ENCODE data around the gene SMC6.

The SMC6 gene

DNA sequence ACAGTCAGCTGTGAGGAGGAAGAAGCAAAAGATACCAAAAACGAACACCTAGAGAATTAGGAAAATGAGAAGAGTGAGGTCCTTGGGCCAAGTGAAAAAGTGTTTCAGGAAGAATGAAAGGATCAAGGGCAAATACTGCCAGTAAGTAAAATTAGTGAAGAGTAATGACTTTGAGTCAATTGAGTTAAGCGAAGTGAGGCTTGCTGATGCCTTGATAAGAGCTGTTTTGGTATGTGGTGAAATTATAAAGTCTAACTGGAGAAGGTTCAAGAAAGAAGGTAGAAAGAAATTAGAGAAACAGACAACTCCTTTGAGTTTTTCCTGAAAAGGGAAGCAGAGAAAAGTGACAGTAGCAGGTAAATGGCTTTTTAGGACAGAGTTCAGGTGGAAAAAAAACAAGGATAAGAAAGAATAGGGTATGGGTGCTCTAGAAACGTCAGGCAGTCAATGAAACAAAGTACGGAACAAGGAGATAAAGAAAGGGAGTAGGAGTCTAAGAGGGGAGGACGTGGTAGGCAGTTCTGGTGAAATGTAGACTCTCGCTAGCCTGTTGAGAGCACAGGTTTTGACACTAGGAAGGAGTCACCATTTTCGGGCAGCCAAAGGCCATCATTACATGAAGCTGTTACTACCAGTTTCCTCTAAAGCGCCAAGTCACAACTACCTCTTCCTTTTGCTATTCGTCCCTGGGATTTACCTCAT is 42.9 kb downstream of the SMC6 start:
- no peak for DNase-seq

DNA sequence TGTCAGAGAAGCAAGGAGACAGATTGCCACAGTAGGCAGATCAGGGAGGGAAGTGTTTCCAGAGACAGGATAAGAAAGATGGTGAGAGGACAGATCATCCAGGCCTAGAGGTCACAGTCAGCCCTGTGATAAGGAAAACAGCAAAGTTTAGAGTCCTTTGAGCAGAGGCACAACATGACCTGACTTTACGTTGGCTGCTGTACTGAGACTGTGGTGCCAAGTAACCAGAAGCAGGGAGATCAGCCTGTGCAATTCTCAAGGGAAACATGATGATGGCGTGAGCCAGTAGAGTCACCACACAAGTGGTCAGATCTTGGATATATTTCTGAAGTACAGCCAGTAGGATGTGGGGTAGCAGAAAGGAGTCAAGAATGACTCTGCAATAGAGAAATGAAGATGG is 43.7 kb downstream of the SMC6 start:
- no peak for DNase-seq

DNA sequence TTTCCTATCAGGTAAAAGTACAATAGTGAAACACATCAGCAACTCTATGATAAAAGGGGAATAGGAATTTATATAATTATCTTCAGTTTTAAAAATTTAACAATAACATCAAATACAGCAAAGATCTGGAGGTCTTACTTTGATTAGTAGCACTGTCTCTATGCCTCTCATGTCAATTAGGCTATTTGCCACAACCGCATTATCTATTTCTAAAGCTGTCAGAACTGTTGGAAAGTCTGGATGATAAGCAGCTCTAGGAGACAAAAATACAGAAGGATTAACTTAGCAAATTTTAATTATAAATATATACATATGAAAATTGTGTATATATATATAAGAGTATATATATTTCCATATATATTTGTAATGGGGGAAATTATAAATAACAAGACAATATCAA is 45.1 kb downstream of the SMC6 start:
- no peak for DNase-seq

DNA sequence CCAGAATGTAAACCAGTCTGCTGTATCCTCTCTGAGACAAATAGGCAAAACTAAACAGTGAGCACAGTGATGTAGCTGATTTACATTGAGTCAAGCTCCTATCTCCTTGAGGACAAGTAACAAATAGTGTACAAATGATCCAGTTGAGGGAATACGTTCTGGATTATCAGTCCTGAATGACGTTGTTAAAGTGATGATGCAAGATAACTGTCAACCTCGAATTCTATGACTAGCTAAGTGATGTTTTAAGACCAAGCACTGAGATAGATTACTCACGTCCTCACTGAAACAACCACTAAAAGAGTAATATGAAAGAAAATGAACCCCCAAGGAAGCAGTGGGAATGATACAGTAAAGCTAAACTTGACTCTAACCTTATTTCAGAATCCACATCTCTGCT is 46.8 kb downstream of the SMC6 start:
- DNase-seq = no peak

DNA sequence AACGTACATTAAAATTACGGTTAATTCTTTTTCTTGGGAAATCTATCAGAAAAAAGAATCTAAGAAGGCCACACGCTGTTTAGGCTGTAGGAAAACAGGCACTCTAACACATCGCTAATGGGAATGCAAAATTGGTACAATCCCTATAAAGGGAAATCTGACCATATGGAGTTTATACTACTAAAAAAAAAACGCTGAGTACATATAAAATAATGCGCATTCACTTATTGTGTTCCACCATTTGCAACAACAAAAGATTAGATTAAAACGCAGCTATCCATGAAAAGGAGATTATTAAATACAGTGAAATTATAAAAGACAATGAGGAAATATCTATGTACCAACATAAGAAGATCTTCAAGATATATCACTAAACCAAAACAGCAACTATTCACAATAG is 62.8 kb downstream of the SMC6 start:
- DNase-seq = no peak

DNA sequence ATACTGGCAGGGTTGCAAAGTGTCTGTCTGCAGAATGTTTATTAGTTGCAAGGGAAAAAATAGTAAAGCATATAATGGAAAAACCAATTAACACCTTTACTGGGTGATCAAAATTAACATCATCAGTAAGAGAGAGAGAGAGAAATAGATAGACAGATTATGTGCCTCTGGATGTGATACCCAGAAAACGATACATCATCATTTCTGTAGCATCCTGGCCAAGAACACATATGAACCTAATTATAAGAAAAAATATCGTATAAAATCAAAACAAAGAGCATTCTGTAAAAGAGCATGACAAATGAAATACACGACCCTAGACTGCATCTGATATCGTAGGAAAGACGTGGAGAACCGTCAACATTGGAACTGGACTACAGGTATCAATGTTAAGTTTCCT is 64.6 kb downstream of the SMC6 start:
- DNase-seq = no peak

DNA sequence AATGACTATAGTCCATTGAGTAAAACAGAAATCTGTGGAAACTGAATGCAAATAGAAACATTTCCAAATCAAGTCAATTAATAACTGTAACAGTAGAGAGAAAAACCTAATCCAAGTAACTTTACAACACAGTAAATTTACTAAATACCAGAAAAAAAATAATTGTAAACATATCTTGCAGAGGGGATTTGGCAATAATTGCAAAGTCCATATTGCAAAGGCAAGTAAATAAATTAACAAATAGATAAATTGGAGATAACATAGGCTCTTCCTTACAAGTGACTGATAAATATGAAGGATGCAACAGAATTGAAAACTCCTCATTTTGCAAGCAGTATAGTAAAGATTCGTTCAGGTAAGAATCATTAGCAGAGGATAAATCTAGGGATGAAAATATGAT is 65.0 kb downstream of the SMC6 start:
- DNase-seq = no peak

DNA sequence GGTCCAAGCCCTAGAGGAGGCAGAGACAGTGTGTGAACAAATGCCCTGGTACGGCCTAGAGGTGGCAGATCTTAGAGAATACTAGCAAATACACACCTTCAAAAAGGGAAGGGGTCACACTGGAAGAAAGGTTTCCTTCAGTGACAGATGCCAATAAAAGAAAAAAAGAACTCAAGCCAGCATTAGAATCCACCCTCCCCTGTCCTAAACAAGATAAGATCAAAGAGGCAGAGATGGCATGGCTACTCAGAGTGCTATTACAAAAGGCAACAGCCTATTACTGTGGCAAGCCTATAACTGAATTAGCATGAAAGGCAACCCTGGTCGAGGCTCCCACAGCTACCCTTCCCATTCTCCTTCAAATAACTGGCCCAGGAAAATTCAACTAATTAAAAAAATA is 69.6 kb downstream of the SMC6 start:
- DNase-seq = no peak

DNA sequence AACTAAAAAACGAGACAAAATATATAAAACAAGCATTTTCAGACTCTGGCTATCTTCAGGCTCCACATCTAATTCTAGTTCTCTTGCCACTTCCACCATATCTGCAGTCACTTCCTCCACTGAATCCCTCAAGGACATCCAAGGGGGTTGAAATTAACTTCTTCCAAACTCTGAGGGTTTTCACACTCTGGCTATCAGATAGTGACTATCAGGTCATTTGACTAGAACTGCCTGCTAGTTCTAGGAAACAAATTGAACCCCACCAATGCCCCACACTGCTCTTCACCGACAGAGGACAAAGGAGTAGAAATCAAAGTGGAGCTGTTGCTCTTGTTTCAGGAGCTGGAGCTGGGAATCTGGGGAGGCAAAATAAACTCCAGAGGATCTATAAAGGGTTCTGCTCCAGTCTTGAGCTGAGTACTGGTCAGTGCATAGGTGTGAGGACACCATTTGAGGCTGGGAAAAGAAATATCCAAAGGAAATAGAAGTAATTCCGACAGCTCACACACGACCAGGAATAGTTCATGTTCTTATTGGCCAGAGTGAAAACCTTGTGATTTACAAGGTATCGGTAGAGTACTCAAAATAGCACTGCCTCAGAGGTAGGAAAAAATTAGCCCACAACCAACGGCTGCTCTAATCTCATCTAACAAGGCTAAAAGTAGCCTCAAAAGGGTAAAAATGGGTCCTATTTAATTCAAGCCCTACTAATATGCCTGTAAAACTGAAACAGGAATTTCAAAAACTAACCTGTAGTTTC is 71.3 kb downstream of the SMC6 start:
- no peak for DNase-seq

DNA sequence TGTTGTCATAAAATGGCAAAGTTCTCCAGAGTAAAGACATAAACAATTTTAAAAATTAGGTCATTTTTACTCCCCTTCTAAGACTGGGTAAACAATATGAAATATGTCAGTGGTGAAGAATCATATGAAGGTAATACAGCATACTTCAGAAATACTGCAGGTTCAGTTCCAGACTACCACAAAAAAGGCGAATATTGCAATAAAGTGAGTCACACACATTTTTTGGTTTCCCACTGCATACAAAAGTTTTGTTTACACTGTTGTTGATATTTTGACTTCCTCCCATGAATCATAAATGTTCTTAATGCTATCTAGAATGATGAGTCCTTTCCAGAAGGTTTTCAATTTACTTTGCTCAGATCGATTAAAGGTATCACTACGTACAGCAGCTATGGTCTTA is 73.5 kb downstream of the SMC6 start:
- no peak for DNase-seq

DNA sequence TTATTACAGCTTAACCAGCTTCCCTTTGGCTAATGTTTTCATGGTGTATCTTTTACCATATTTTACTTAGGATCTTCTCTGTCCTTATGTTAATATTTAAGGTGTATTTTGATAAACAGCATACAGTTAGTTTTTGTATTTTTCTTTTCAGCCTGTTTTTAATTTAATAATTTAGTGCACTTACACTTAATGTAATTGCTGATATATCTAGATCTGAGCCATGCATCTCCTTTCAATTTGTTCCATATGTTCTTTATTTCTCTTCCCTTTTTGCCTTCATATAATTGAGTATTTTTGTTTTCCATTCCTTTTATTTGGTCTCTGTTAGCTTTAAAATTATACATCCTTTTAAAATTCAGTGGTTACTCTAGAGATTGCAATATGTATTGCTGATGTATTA is 78.8 kb downstream of the SMC6 start:
- no peak for DNase-seq

DNA sequence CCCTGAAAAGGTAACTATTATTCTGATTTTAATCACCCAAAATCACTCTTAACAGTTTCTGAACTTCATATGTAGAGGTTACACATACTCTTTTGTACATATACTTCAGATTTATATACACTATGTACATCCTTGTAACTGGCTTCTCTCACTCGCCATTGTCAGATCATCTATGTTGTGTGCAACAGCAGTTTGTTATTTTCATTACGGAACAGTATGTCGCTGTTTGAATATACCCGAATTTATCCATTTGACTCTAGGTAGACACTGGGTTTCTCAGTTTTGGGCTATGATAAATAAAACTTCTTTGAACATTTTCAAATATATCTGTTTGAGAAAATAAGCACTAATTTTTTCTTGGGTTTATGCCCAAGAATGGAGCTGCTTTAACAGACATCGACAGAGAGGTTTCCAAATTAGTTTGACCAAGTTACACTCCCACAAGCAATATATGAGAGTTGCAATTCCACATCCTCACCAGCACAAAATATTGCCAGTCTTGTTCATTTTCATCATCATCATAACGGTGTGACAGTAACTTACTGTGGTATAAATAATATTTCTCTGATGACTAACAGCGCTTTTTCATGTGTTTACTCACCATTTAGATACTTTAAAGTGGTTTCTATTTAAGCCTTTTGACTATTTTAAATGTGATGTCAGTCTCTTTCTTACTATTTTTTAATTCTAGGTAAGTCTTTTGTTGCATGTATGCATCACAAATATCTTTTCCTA is 80.9 kb downstream of the SMC6 start:
- no peak for DNase-seq

DNA sequence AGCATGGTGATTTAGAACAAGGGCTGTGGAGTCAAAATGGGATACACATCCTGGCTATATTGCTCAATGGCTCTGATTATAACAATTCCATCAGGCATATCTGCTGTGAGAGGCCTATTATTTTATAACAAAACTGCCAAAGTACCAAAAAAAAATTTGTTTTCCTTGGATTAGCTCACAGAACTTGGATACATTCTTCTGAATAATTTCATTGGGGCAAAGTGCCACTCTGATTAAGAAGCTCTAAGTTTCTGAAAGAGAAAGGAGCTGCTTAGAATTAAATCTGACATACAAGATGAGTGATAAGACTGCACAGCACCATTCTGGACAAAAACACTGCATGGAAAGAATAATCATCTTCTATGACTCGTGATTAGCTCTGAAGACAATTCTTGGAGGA is 85.7 kb downstream of the SMC6 start:
- DNase-seq = no peak

DNA sequence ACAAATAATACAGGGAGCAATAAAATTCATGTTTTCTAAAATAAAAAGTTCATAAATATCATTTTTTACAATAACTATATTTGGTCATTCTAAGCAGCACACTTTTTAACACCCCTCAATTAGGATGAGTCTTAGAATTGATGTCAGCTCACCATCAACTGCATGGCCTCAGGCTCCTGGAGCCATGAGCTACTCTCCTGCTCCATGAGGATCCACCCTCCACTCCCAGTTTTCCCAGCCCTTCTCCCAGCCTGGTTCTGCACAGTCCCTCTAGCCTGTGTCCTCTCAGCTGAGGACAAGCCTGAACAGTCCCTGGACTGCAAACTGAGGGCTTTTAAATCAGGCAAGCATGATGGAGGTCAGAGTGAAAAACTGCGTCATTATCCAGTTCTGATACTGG is 89.1 kb downstream of the SMC6 start:
- DNase-seq = no peak

DNA sequence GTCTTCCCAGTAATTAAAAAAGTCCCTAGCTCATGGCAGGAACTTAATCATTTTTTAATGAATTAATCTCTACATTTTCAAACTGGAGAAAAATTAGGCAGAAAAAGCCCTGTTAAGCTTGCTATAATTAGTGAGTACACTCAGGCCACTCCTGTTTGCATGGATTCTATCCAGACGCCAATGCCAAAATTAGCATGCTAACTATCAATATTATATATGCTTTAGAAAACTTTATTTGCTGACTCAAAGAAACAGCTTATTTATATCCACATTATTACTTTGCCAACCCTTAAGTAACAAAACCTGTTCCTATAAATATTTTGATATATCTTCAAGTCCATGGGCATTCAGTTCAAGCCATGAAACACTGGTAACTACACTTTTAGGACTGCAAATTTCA is 90.9 kb downstream of the SMC6 start:
- DNase-seq = no peak

DNA sequence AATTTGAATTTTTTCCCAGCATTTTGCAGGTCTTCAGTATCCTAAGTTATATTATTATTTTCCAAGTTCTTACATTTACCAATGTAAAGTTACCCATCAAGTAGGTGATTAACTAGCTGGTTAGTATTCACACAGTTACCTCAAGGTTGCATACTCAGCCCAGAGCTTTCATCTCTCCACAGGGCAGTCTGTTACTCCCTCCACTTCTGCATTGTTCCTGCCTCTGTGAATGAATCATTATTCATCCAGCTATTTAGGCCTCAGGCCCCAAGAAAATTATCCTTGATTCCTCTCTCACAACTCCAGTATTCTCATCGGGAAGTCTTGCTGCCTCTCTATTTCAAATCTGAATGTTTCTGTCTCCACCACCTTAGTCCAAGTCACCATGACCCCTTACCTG is 92.2 kb downstream of the SMC6 start:
- no peak for DNase-seq

DNA sequence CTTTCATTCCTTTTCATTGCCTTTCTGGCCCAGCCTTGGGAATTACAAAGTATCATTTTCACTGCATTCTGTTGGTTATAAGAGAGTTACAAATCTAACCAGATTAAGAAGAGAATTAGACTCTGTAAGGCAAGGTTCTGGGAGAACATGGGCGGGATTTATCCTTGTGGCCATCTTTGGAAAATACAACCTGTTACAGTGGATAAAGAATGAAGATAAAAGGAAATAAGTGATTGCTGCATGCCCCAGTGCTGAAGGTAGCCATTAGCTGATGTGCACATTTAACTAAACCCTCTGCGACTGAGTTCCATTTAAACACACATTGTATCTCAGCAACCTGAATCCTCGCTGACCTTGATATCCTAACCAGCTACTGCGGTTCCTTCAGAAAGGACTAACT is 93.4 kb downstream of the SMC6 start:
- DNase-seq = no peak

DNA sequence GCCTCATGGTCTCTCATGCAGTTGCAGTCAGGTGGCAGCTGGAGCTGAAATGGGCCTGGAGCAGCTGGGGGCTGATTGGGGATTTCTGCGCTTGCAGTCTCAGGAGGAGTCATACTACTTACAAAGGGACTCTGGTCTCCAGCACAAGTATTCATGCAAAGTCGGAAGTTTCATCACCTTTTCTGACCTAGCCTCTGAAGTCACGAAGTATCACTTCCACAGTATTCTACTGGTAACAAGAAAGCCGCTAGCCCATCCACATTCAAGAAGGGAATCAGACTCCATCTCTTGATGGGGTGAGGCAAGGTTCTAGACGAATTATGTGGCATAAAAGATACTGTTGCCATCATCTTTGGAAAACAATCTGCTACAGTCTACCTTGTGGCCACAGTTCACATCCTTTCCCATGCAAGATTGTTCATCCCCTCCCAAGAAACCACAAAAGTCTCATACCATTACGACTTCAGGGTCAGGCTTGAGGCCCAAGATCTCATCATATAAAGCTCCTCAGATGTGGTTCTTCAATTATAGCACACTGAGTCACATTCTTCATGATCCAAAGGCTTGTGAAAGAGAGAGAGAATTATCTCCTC is 95.3 kb downstream of the SMC6 start:
- no peak for DNase-seq

DNA sequence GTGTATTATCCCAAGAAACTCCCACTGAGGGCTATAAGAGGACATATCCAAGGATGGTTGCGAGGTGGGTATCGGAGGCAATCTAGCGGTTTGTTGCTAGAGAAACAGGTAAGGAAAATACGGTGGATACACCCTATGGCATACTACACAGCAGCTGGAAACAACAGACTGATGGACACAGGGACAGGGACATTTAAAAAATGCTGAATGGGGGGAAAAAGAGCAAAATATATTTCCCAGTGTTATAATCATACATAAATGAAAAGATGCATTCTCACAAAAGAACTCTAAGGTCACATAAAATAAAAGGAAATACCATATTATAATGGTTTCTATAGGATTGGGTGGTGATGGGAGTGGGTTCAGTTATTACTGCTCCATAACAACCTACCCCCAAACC is 95.9 kb downstream of the SMC6 start:
- no peak for DNase-seq

DNA sequence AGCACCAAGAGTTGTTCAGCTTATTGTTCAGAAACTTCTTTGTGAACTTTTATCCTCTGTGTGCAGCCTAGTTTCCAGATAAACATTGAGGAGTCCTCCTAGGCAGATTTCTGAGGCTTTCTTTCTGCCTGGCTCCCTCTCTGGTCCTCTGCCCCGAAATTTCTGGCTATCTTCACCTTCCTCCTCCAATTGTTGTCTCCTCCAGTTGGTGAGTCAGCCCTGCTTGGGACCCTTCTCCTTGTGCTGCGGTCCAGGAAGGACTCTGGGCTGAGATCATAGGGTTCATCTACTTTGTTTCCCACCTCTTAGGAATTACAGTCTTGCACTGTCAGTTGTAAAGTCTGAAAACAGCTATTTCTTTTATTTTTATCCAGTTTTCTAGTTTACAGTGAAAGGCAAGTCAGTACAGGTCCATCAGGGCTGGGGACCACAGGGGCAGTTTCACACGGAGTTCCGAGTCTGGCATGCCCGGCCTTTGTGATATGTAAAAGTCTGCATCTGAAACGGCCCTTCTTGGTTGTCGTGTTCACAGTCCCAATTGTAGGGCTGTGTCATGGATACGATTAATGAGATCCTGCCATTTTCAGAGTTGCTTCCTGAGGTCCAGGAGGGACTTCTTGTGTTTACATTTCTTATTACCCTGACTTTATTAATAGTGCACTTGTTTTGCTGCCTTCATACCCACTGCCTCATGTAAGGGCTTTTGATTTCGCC is 100.8 kb downstream of the SMC6 start:
- DNase-seq = no peak

DNA sequence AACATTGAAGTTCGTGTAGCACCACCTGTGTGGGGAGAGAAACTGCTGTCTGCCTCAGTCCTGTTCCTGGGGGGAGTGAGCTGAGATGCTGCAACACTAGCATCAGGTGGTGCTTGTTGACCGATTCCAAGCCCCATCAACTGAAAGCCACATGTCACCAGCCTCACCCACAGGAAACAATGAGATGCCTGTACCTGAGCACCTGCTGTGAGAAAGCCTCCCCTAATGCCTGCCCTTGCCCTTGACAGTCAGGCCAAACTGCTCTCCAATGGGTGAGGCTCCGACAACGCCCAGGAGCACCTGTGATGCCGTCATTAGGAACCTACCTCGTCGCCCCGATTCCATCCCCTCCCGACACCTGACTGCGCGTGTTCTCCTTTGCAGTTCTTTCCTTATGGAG is 104.6 kb downstream of the SMC6 start:
- DNase-seq = no peak

DNA sequence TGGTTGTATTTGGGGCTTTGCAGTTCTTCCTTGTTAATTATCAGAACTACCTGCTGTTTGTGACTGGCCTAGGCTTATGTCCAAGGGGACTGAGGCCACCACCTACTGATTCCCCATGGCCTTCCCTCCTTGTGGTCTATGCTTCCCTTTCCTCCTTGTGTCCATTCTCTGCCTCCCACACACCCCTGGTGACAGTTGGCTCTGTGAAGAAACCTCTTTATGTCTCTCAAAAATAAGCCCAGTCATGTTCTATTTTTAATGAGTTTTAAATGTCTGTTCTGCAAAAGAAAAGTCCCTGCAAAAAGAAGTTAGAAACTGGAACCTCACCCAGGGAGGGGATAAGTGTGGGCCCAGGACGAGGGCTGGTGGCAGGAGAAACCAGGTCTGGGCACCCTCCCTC is 105.0 kb downstream of the SMC6 start:
- DNase-seq = no peak
